ENCODE results near the gene PRRT1. TPM values are rescaled to one million over a fixed set of nuclear protein-coding genes. Genes with fewer than 3 reads are reported as not detected.

PRRT1 gene
- total RNA-seq, 2 experiments from 2014 or later, result 1.1 to 1.6 TPM

DNA sequence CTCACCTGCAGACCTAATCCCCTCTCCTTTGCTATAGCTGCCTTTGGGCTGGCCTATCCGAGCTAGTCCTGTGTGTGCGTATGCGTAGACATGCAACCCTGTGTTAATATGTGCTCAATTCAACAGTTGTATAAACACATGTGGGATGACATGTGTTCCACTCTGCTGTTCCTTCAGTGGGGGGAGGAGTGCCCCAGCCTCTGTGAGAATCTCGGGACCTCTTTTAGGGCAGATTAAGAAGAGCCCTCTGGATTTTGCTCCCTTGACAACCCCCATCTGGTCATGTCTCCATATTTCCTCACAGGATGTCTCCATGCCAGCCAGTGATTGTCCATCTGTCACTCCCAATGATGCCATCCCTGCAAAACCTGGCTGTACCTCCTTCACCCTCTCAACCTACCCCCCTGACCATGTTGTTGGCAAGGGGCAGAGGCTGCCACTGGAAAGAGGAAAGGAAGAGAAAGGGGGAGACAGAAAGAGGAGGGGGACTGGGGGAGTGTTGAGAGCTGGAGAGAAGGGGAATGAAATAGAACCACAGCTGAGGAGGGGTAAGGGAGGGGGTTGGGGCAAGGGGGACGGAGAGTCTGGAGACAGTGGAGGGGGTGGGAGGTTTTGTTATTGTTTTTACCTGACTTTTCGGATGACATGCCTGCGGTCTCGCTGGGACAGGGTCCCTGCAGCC, 417 bp downstream of the PRRT1 start:
- ChIA-PET CTCF (interaction anchor here (1.0 to 2.9 kb wide), 4 partner anchors 22 to 103 kb away, joined by 4 to 8 read pairs (median 6); partner anchors contain the start of genes ATF6B and FKBPL), POLR2A (interaction anchor here (1.0 kb wide), 1 partner anchor 15 kb away, joined by 3 read pairs; no protein-coding TSS in a partner anchor)
- H3K4me1 Mint-ChIP-seq (ENCODE audit: low read depth), result peaks cover 55% of the 10 kb centered on the region
- no peak overlapping the region for H3K27ac Mint-ChIP-seq
- H3K4me3 Mint-ChIP-seq, result peak overlapping the region; percentile 56
- peaks cover 6% of the 10 kb centered on the region for H3K36me3 Mint-ChIP-seq (ENCODE audit: low read depth)
- H3K9me3 Mint-ChIP-seq, result no peaks in the 10 kb centered on the region
- H3K27me3 Mint-ChIP-seq, result peaks cover 23% of the 10 kb centered on the region
- intact Hi-C loops (cut with micrococcal nuclease), result no loop called here
- no peak for TF ChIP-seq CTCF (IDR thresholded peaks at IDR 0.05)
- DNase-seq, result peak; percentile 14
- ATAC-seq, result no peak

GRCh38 chr6:32149932-32150870, 1.5 kb downstream of the PRRT1 start:
- POLR2A ChIA-PET, result no interaction called here
- TF ChIP-seq CTCF (IDR thresholded peaks at IDR 0.05), result no peak
- Mint-ChIP-seq H3K4me1 (ENCODE audit: low read depth) (peaks cover 48% of the 10 kb centered on the region), H3K27me3 (peaks cover 23% of the 10 kb centered on the region), H3K4me3 (peak overlapping the region; percentile 56), H3K36me3 (ENCODE audit: low read depth) (peaks cover 3% of the 10 kb centered on the region), H3K9me3 (no peaks in the 10 kb centered on the region), H3K27ac (no peak overlapping the region)
- ATAC-seq, result no peak
- DNase-seq, result no peak
- CTCF ChIA-PET, result interaction anchor here (0.6 to 1.2 kb wide), 3 partner anchors 8 to 31 kb away, joined by 3 to 4 read pairs (median 3); partner anchors contain the start of gene ATF6B
- intact Hi-C loops (cut with micrococcal nuclease), result no loop called here

GRCh38 chr6:32149092-32149755, 2.5 kb downstream of the PRRT1 start:
- Mint-ChIP-seq H3K27ac (peak overlapping the region; percentile 63), H3K27me3 (peaks cover 23% of the 10 kb centered on the region), H3K36me3 (ENCODE audit: low read depth) (peaks cover 3% of the 10 kb centered on the region), H3K9me3 (no peaks in the 10 kb centered on the region), H3K4me1 (ENCODE audit: low read depth) (peaks cover 44% of the 10 kb centered on the region), H3K4me3 (peak overlapping the region; percentile 78)
- no peak for TF ChIP-seq CTCF (IDR thresholded peaks at IDR 0.05)
- intact Hi-C loops (cut with micrococcal nuclease), result no loop called here
- POLR2A ChIA-PET, result no interaction called here
- DNase-seq, result peak; percentile 26
- ATAC-seq, result peak; percentile 10
- CTCF ChIA-PET, result interaction anchor here (0.6 to 3.7 kb wide), 6 partner anchors 9 to 264 kb away, joined by 3 to 21 read pairs (median 4); partner anchors contain the start of gene ATF6B

- peak; percentile 57 for TF ChIP-seq CTCF (IDR thresholded peaks at IDR 0.05)
- intact Hi-C loops (cut with micrococcal nuclease), result no loop called here
- ATAC-seq, result peak; percentile 89
- H3K27ac Mint-ChIP-seq, result peak overlapping the region; percentile 63
- H3K4me3 Mint-ChIP-seq, result peak overlapping the region; percentile 78
- peak; percentile 87 for DNase-seq
- CTCF ChIA-PET, result interaction anchor here (0.6 to 3.7 kb wide), 9 partner anchors 10 to 746 kb away, joined by 3 to 21 read pairs (median 4); partner anchors contain the start of genes ATF6B and TAP2
- H3K4me1 Mint-ChIP-seq (ENCODE audit: low read depth), result peaks cover 44% of the 10 kb centered on the region
- H3K36me3 Mint-ChIP-seq (ENCODE audit: low read depth), result peaks cover 3% of the 10 kb centered on the region
- H3K27me3 Mint-ChIP-seq, result peaks cover 23% of the 10 kb centered on the region
- POLR2A ChIA-PET, result no interaction called here
- H3K9me3 Mint-ChIP-seq, result no peaks in the 10 kb centered on the region
Measured at GRCh38 chr6:32148289-32149091, 3.2 kb downstream of the PRRT1 start.
